ENCODE results near the gene INPP5F. TPM values are rescaled to one million over a fixed set of nuclear protein-coding genes. Genes with fewer than 3 reads are reported as not detected.
A peak's percentile ranks its signal among the peaks of the same experiment; 100 is the strongest.

INPP5F gene
- polyA plus RNA-seq, 1 donor (not counting 4 experiments of a cell fraction or from before 2014, with no cell fraction given): 21.1 TPM

- Histone ChIP-seq H3K4me1 (ENCODE audit: control insufficient read depth, extremely low read depth, insufficient read depth, low read length) (no peaks in the 10 kb centered on the region), H3K79me2 (ENCODE audit: control insufficient read depth, insufficient read depth, low read length) (no peaks in the 10 kb centered on the region), H3K36me3 (ENCODE audit: control insufficient read depth in 2 of 2, extremely low read depth in 1 of 2, insufficient read depth in 2 of 2, low read length in 2 of 2) (peaks cover 7 to 13% of the 10 kb centered on the region in 2 experiments), H3K27me3 (ENCODE audit: control insufficient read depth, extremely low read depth, insufficient read depth, low read length) (no peaks in the 10 kb centered on the region), H4K20me1 (ENCODE audit: control insufficient read depth, extremely low read depth, insufficient read depth, low read length) (no peaks in the 10 kb centered on the region), H3K4me3 (ENCODE audit: control insufficient read depth in 2 of 3, extremely low read depth in 1 of 3, insufficient read depth in 2 of 3, low read depth in 1 of 3, low read length in 3 of 3) (no peak overlapping the region), H3K9ac (ENCODE audit: control insufficient read depth, extremely low read depth, insufficient read depth, low read length) (no peak overlapping the region), H3K4me2 (ENCODE audit: control insufficient read depth, extremely low read depth, insufficient read depth, low read depth, low read length) (no peak overlapping the region), H3K9me1 (ENCODE audit: control insufficient read depth, extremely low read depth, insufficient read depth, low read length) (no peaks in the 10 kb centered on the region), H3K27ac (ENCODE audit: control insufficient read depth, insufficient read depth, low read length) (no peak overlapping the region), H2AFZ (ENCODE audit: control insufficient read depth, low read length) (no peak overlapping the region), H3K9me3 (ENCODE audit: control insufficient read depth, low read depth, low read length) (no peaks in the 10 kb centered on the region)
- DNase-seq (ENCODE audit: low read depth, low spot score) (no peak), FAIRE-seq (no peak)
- dilution Hi-C loops (cut with MboI; ENCODE audit: extremely low pct_ligation_motif_present, low sequenced_read_pairs): no loop called here
- TF ChIP-seq EZH2 (IDR thresholded peaks at IDR 0.05; ENCODE audit: low read length) (no peak), CTCF (optimal IDR thresholded peaks at IDR 0.05 in 1 of 3, IDR thresholded peaks at IDR 0.05 in 1 of 3, conservative IDR thresholded peaks at IDR 0.05 in 1 of 3; ENCODE audit: extremely low read depth in 1 of 3, insufficient read depth in 2 of 3, low read length in 3 of 3) (no peak)
Measured at GRCh38 chr10:119824299-119824698, 98.4 kb downstream of the INPP5F start.

GRCh38 chr10:119826771-119827170 is 100.9 kb downstream of the INPP5F start:
- dilution Hi-C loops (cut with MboI; ENCODE audit: extremely low pct_ligation_motif_present, low sequenced_read_pairs): no loop called here
- peaks cover 17 to 19% of the 10 kb centered on the region in 2 experiments for H3K36me3 ChIP-seq (ENCODE audit: control insufficient read depth in 2 of 2, extremely low read depth in 1 of 2, insufficient read depth in 2 of 2, low read length in 2 of 2)
- no peak for DNase-seq (ENCODE audit: low read depth, low spot score)

More at GRCh38 chr10:119826771-119827170, 100.9 kb downstream of the INPP5F start:
- peak; percentile 58 for FAIRE-seq
- H3K27me3 ChIP-seq (ENCODE audit: control insufficient read depth, extremely low read depth, insufficient read depth, low read length): no peaks in the 10 kb centered on the region
- TF ChIP-seq CTCF (optimal IDR thresholded peaks at IDR 0.05 in 1 of 3, IDR thresholded peaks at IDR 0.05 in 1 of 3, conservative IDR thresholded peaks at IDR 0.05 in 1 of 3; ENCODE audit: extremely low read depth in 1 of 3, insufficient read depth in 2 of 3, low read length in 3 of 3): no peak
- H2AFZ ChIP-seq (ENCODE audit: control insufficient read depth, low read length): no peak overlapping the region
- H3K9ac ChIP-seq (ENCODE audit: control insufficient read depth, extremely low read depth, insufficient read depth, low read length): no peak overlapping the region
- no peaks in the 10 kb centered on the region for H3K4me1 ChIP-seq (ENCODE audit: control insufficient read depth, extremely low read depth, insufficient read depth, low read length)
- H3K9me3 ChIP-seq (ENCODE audit: control insufficient read depth, low read depth, low read length): no peaks in the 10 kb centered on the region
- H3K4me2 ChIP-seq (ENCODE audit: control insufficient read depth, extremely low read depth, insufficient read depth, low read depth, low read length): no peak overlapping the region
- H3K27ac ChIP-seq (ENCODE audit: control insufficient read depth, insufficient read depth, low read length): no peak overlapping the region
- H3K79me2 ChIP-seq (ENCODE audit: control insufficient read depth, insufficient read depth, low read length): no peaks in the 10 kb centered on the region
- no peaks in the 10 kb centered on the region for H3K9me1 ChIP-seq (ENCODE audit: control insufficient read depth, extremely low read depth, insufficient read depth, low read length)
- H4K20me1 ChIP-seq (ENCODE audit: control insufficient read depth, extremely low read depth, insufficient read depth, low read length): no peaks in the 10 kb centered on the region
- H3K4me3 ChIP-seq (ENCODE audit: control insufficient read depth in 2 of 3, extremely low read depth in 1 of 3, insufficient read depth in 2 of 3, low read depth in 1 of 3, low read length in 3 of 3): no peak overlapping the region
